ENCODE results near the gene CFAP73.

- no peak for TF ChIP-seq CTCF (IDR thresholded peaks at IDR 0.05)
- TF ChIP-seq POLR2A (IDR thresholded peaks at IDR 0.05): no peak
- TF ChIP-seq POLR2AphosphoS5 (IDR thresholded peaks at IDR 0.05): no peak
These were observed 34.9 kb upstream of the CFAP73 start for GRCh38 chr12:113114447-113115178.

Measured in breast epithelium (tissue), 3 donors.